GM12878 (cell line): ENCODE data around the gene SLC35G6.

ENCODE experiments used
- BMI1 ChIP-seq: fragments of 450-650 bp; IDR thresholded peaks from 2 replicates; pipeline ENCODE4 v1.6.1; 2016; ENCODE audit warnings: mild to moderate bottlenecking, moderate library complexity, borderline replicate concordance
- CBX3 ChIP-seq: fragments of 200-600 bp; sonication (generic); IDR thresholded peaks from 2 replicates; pipeline ENCODE4 v1.6.1; 2016; ENCODE audit warnings: low read depth, borderline replicate concordance
- CHD4 ChIP-seq: fragments of 200-600 bp; sonication (generic); IDR thresholded peaks from 2 replicates; pipeline ENCODE4 v1.6.1; 2016; ENCODE audit warnings: mild to moderate bottlenecking
- CREB1 ChIP-seq: IDR thresholded peaks from 2 replicates; pipeline ENCODE4 v1.6.1; 2012; ENCODE audit warnings: low read depth, mild to moderate bottlenecking, inconsistent platforms
- CTCF ChIP-seq, 3 experiments: IDR thresholded peaks in 2 of 3; conservative IDR thresholded peaks in 1 of 3; 2 replicates each; pipeline ENCODE4 v1.5.1; 2011; ENCODE audit warnings: low read depth in 3 of 3, low read length in 3 of 3, mild to moderate bottlenecking in 3 of 3, control low read depth in 2 of 3, moderate library complexity in 2 of 3, inconsistent platforms in 1 of 3, mixed read lengths in 1 of 3; ENCODE audit not compliant: control insufficient read depth in 2 of 3, insufficient read depth in 1 of 3; ENCODE audit errors: extremely low read depth in 1 of 3
- EZH2 ChIP-seq: IDR thresholded peaks from 2 replicates; pipeline ENCODE4 v1.6.1; 2012; ENCODE audit warnings: low read depth, mild to moderate bottlenecking, control low read depth, inconsistent platforms, low read length, borderline replicate concordance; ENCODE audit not compliant: control insufficient read depth
- KLF5 ChIP-seq: fragments of 450-650 bp; IDR thresholded peaks from 2 replicates; pipeline ENCODE4 v1.6.1; 2014; ENCODE audit warnings: mild to moderate bottlenecking; ENCODE audit not compliant: partially characterized antibody
- POLR2A ChIP-seq: IDR thresholded peaks from 2 replicates; pipeline ENCODE4 v1.6.1; 2011; ENCODE audit warnings: low read depth, mild to moderate bottlenecking, low read length
- SMAD1 ChIP-seq: fragments of 450-650 bp; IDR thresholded peaks from 2 replicates; pipeline ENCODE4 v1.6.1; 2018; ENCODE audit warnings: mild to moderate bottlenecking, low read depth; ENCODE audit not compliant: partially characterized antibody
- SRF ChIP-seq, 2 experiments: IDR thresholded peaks; 2 replicates each; pipeline ENCODE4 v1.6.1; 2011; ENCODE audit warnings: low read depth in 2 of 2, low read length in 2 of 2, mild to moderate bottlenecking in 1 of 2, moderate library complexity in 1 of 2
- TBL1XR1 ChIP-seq: IDR thresholded peaks from 2 replicates; pipeline ENCODE4 v1.6.1; 2012; ENCODE audit warnings: low read depth, low read length, improper control_type of control experiment
- ZNF207 ChIP-seq: fragments of 450-650 bp; IDR thresholded peaks from 2 replicates; pipeline ENCODE4 v1.6.1; 2014; ENCODE audit warnings: antibody characterized with exemption, mild to moderate bottlenecking, borderline replicate concordance

GRCh38 chr17:7530023-7530900 lies 49.0 kb downstream of the SLC35G6 start:
- TF ChIP-seq EZH2 (no peak), SMAD1 (no peak), POLR2A (no peak), ZNF207 (no peak), KLF5 (no peak), CBX3 (no peak), SRF (IDR thresholded peaks at IDR 0.05; ENCODE audit: low read depth in 2 of 2, low read length in 2 of 2) (no peak), TBL1XR1 (no peak), CREB1 (no peak), BMI1 (no peak), CHD4 (no peak), CTCF (IDR thresholded peaks at IDR 0.05 in 2 of 3, conservative IDR thresholded peaks at IDR 0.05 in 1 of 3; ENCODE audit: control insufficient read depth in 2 of 3, extremely low read depth in 1 of 3, insufficient read depth in 1 of 3, low read depth in 3 of 3, low read length in 3 of 3) (no peak)
